Uterus (tissue), 4 donors: ENCODE data around the gene MST1R. TPM values are rescaled to one million over a fixed set of nuclear protein-coding genes. Genes with fewer than 3 reads are reported as not detected.
A peak's percentile ranks its signal among the peaks of the same experiment; 100 is the strongest.

Experiments
- DNase-seq, 2 donors: peaks; one replicate each; pipeline ENCODE4 v3.0.0-alpha.2; 2019 to 2020
- H3K27ac ChIP-seq, 2 donors: fragments of 200-600 bp; sonication (generic); 1 replicate in 1 of 2; 2 replicates in 1 of 2; pipeline ENCODE4 v1.5.1; 2016 to 2018
- H3K27me3 ChIP-seq, 2 donors: fragments of 200-600 bp; sonication (generic); one replicate each; pipeline ENCODE4 v1.5.1; 2018 to 2019; ENCODE audit warnings: control low read depth in 1 of 2
- H3K36me3 ChIP-seq, 2 donors: fragments of 200-600 bp; sonication (generic); one replicate each; pipeline ENCODE4 v1.5.1; 2019; ENCODE audit warnings: control low read depth in 1 of 2
- H3K4me1 ChIP-seq, 2 donors: fragments of 200-600 bp; sonication (generic); one replicate each; pipeline ENCODE4 v1.5.1; 2018 to 2019; ENCODE audit warnings: control low read depth in 1 of 2
- H3K4me3 ChIP-seq, 2 donors: fragments of 200-600 bp; sonication (generic); 1 replicate in 1 of 2; 2 replicates in 1 of 2; pipeline ENCODE4 v1.5.1; 2018 to 2019; ENCODE audit warnings: mild to moderate bottlenecking in 1 of 2
- H3K9me3 ChIP-seq, 2 donors: fragments of 200-600 bp; sonication (generic); one replicate each; pipeline ENCODE4 v1.5.1; 2019; ENCODE audit warnings: control low read depth in 1 of 2
- POLR2A ChIP-seq, 2 donors: fragments of 450-650 bp; IDR thresholded peaks; one replicate each; pipeline ENCODE4 v1.6.1; 2016; ENCODE audit warnings: antibody characterized with exemption in 2 of 2, mild to moderate bottlenecking in 1 of 2, moderate library complexity in 1 of 2
- intact Hi-C: fragments of 100-400 bp; cut with DNase I; formaldehyde crosslinking; loops from one replicate; pipeline ENCODE4 v1.15.1; 2023; ENCODE audit warnings: low total_unique reads
- total RNA-seq, 4 donors: library from RNA; depleted of rRNA in 3 of 4; stranded (reverse); fragments of >200 nt in 3 of 4; gene quantifications; one replicate each; pipeline versions ENCODE4 v1.1.0 to v1.2.4, GENCODE V29; 2014 to 2023
- TF ChIP-seq, protein P1 (sequence below), 4 experiments: fragments of 200-600 bp in 2 of 4; fragments of 450-650 bp in 2 of 4; sonication (generic) in 2 of 4; IDR thresholded peaks; one replicate each; pipeline ENCODE4 v1.5.1; 2016 to 2019; ENCODE audit warnings: antibody characterized with exemption in 4 of 4, mild to moderate bottlenecking in 2 of 4, moderate library complexity in 1 of 4
- donor health status: DM: yes; HTN: yes; CAD: no.

MST1R gene
- total RNA-seq, 4 donors from 2014 or later, result under 0.01 to 4.9 (median 1.5) TPM

- H3K36me3 ChIP-seq, result no peaks in the 10 kb centered on the region
- peak overlapping the region in 1 of 2 donors; percentile 58 for H3K4me3 ChIP-seq
- H3K27me3 ChIP-seq, result no peaks in the 10 kb centered on the region
- intact Hi-C loops, result no loop called here
- H3K27ac ChIP-seq, result no peak overlapping the region
- H3K9me3 ChIP-seq, result no peaks in the 10 kb centered on the region
- peaks cover 0 to 4% of the 10 kb centered on the region in 2 donors for H3K4me1 ChIP-seq
- no peak for DNase-seq
- no peak for TF ChIP-seq POLR2A (IDR thresholded peaks at IDR 0.05)
- TF ChIP-seq, protein P1, sequence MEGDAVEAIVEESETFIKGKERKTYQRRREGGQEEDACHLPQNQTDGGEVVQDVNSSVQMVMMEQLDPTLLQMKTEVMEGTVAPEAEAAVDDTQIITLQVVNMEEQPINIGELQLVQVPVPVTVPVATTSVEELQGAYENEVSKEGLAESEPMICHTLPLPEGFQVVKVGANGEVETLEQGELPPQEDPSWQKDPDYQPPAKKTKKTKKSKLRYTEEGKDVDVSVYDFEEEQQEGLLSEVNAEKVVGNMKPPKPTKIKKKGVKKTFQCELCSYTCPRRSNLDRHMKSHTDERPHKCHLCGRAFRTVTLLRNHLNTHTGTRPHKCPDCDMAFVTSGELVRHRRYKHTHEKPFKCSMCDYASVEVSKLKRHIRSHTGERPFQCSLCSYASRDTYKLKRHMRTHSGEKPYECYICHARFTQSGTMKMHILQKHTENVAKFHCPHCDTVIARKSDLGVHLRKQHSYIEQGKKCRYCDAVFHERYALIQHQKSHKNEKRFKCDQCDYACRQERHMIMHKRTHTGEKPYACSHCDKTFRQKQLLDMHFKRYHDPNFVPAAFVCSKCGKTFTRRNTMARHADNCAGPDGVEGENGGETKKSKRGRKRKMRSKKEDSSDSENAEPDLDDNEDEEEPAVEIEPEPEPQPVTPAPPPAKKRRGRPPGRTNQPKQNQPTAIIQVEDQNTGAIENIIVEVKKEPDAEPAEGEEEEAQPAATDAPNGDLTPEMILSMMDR (IDR thresholded peaks at IDR 0.05), result no peak
Measured at GRCh38 chr3:49855662-49856061, 48.0 kb downstream of the MST1R start.

GRCh38 chr3:49845694-49846093, 58.0 kb downstream of the MST1R start:
- intact Hi-C loops, result no loop called here
- no peak for DNase-seq
- Histone ChIP-seq H3K9me3 (no peaks in the 10 kb centered on the region), H3K27me3 (no peaks in the 10 kb centered on the region), H3K27ac (no peak overlapping the region), H3K4me1 (no peaks in the 10 kb centered on the region), H3K4me3 (no peak overlapping the region), H3K36me3 (no peaks in the 10 kb centered on the region)
- no peak for TF ChIP-seq POLR2A (IDR thresholded peaks at IDR 0.05)
- TF ChIP-seq, protein P1 (IDR thresholded peaks at IDR 0.05), result no peak

DNA sequence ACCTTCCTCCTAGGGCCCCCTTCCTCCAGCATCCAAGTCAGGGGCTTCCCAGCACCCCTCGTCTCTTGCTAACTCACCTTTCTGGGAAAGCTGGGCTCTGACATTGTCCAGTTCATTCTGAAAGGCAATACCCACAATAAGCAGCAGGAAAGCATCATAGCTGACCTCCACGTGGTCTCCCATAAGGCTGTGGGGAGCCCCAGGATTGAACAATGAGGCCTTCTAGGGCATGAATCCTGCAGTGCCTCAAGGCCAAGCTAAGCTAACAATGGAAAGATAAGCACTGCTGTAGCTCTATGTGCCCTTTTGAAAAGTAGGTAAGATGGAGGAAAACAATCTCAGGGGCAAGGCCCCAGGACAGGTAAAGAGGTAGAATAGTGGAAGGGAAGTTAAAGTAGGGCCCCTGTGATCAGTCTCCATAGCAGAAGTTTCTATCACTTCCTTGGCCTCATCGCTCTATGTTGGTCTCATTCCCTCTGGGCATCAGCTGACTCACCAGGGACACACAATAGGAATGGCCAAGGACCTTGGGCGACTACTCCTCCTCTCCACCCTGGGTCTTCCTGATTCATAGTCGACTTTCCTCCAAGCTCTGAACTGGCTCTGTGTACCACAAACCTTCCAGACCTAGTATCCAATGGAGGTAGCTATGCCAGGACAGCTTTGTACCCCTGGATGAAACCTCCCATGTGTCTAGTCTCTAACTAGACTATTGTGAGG, 59.0 kb downstream of the MST1R start:
- TF ChIP-seq, protein P1 (IDR thresholded peaks at IDR 0.05), result no peak
- no peak for TF ChIP-seq POLR2A (IDR thresholded peaks at IDR 0.05)
- no peak for DNase-seq
- Histone ChIP-seq H3K36me3 (no peaks in the 10 kb centered on the region), H3K9me3 (no peaks in the 10 kb centered on the region), H3K27me3 (no peaks in the 10 kb centered on the region), H3K4me1 (no peaks in the 10 kb centered on the region), H3K4me3 (no peak overlapping the region), H3K27ac (no peak overlapping the region)
- intact Hi-C loops, result no loop called here

- no peak overlapping the region for H3K27ac ChIP-seq
- DNase-seq, result no peak
- TF ChIP-seq POLR2A (IDR thresholded peaks at IDR 0.05), result no peak
- TF ChIP-seq, protein P1 (IDR thresholded peaks at IDR 0.05), result no peak
- no peaks in the 10 kb centered on the region for H3K36me3 ChIP-seq
- H3K9me3 ChIP-seq, result no peaks in the 10 kb centered on the region
- H3K4me1 ChIP-seq, result no peaks in the 10 kb centered on the region
- intact Hi-C loops, result no loop called here
- no peaks in the 10 kb centered on the region for H3K27me3 ChIP-seq
- H3K4me3 ChIP-seq, result no peak overlapping the region
Measured at GRCh38 chr3:49842843-49843517, 60.7 kb downstream of the MST1R start.

DNA sequence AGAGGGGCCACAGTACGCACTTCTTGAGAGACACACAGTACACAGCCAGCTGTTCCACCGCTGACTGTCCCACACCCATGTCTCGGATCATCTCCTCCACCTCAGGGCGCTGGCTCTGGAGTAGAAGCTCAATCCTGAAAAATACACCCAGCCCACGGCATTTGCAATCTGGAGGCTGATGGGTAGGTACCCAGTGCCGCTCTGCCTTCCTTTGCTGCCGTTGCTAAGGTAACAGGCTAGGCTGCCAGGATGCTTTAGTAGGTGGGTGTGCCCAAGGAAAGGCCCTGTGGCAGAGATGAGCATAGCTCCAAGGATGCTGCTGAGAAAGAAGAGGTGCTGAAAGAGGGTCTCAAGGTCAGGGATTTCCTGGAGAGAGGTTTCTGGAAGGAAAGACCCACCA, 61.9 kb downstream of the MST1R start:
- DNase-seq, result no peak
- H3K9me3 ChIP-seq, result no peaks in the 10 kb centered on the region
- no peak for TF ChIP-seq POLR2A (IDR thresholded peaks at IDR 0.05)
- TF ChIP-seq, protein P1 (IDR thresholded peaks at IDR 0.05), result no peak
- H3K4me3 ChIP-seq, result no peak overlapping the region
- H3K36me3 ChIP-seq, result no peaks in the 10 kb centered on the region
- no peaks in the 10 kb centered on the region for H3K4me1 ChIP-seq
- H3K27me3 ChIP-seq, result no peaks in the 10 kb centered on the region
- intact Hi-C loops, result no loop called here
- no peak overlapping the region for H3K27ac ChIP-seq
